Left lung (tissue), 10 donors: ENCODE data around the gene CAMKK1. TPM values are rescaled to one million over a fixed set of nuclear protein-coding genes. Genes with fewer than 3 reads are reported as not detected.

ENCODE experiments used
- ATAC-seq: fragments of 200-7000 bp; cut with Tn5 transposase; one replicate; pipeline ENCODE4 v1.9.1; 2020; ENCODE audit warnings: moderate library complexity
- DNase-seq, 4 donors: peaks; one replicate each; pipeline ENCODE4 v3.0.0-alpha.2; 2013 to 2020
- H3K27ac ChIP-seq, 2 donors: fragments of 200-600 bp; sonication (generic) in 1 of 2; one replicate each; pipeline versions ENCODE4 v1.5.0 to v1.8.0; 2020 to 2021
- H3K27me3 ChIP-seq, 2 donors: fragments of 200-600 bp; sonication (generic) in 1 of 2; one replicate each; pipeline versions ENCODE4 v1.5.0 to v1.8.0; 2020 to 2021
- H3K36me3 ChIP-seq, 2 donors: fragments of 200-600 bp; sonication (generic) in 1 of 2; one replicate each; pipeline versions ENCODE4 v1.5.0 to v1.8.0; 2020 to 2021
- H3K4me1 ChIP-seq, 2 donors: fragments of 200-600 bp; one replicate each; pipeline ENCODE4 v1.8.0; 2021
- H3K4me3 ChIP-seq, 2 donors: fragments of 200-600 bp; sonication (generic) in 1 of 2; one replicate each; pipeline versions ENCODE4 v1.5.0 to v1.8.0; 2020 to 2021; ENCODE audit warnings: mild to moderate bottlenecking in 1 of 2
- H3K9me3 ChIP-seq, 2 donors: fragments of 200-600 bp; sonication (generic) in 1 of 2; one replicate each; pipeline versions ENCODE4 v1.5.0 to v1.8.0; 2020 to 2021
- CTCF ChIP-seq, 2 donors: fragments of 200-600 bp; sonication (generic) in 1 of 2; IDR thresholded peaks; one replicate each; pipeline versions ENCODE4 v1.5.0 to v1.8.0; 2021; ENCODE audit warnings: antibody characterized with exemption in 2 of 2
- intact Hi-C, 2 donors: fragments of 100-400 bp; cut with DNase I; formaldehyde crosslinking; loops; one replicate each; pipeline versions ENCODE4 v1.11.2 to v1.14.2; 2022
- polyA plus RNA-seq, 6 donors: library from polyadenylated mRNA; unstranded; fragments of 120-200 nt; gene quantifications; one replicate each; pipeline ENCODE4 v1.2.1, GENCODE V29; 2013; ENCODE audit not compliant: insufficient read length in 6 of 6
- total RNA-seq, 2 donors: library from RNA; stranded (reverse); fragmentation: NEBNext Ultra II Directional; extraction: Animal tissue kit (Norgen Biotek cat#: 25700); gene quantifications; one replicate each; pipeline ENCODE4 v1.2.1, GENCODE V29; 2021
- donor health status: DM: no; HTN: yes; CAD: no.
- donor health status: DM: no; HTN: no; CAD: no.

CAMKK1 gene
- total and polyA plus RNA-seq, 8 donors, result 2.7 to 13.4 (median 3.9) TPM

GRCh38 chr17:3917391-3917931, 24.6 kb upstream of the CAMKK1 start:
- peak in 2 of 4 donors; percentile 80 to 86 for DNase-seq
- no peak for TF ChIP-seq CTCF (IDR thresholded peaks at IDR 0.05)
- Histone ChIP-seq H3K36me3 (no peaks in the 10 kb centered on the region), H3K4me1 (peaks cover 9 to 46% of the 10 kb centered on the region in 2 donors), H3K4me3 (peak overlapping the region in 1 of 2 donors; percentile 37), H3K27ac (peak overlapping the region; percentile 39 to 91), H3K9me3 (no peaks in the 10 kb centered on the region), H3K27me3 (no peaks in the 10 kb centered on the region)
- no peak for ATAC-seq
- intact Hi-C loops, result loop anchor here in 1 of 2 donors (10.0 kb wide), 1 partner anchor 87 kb away; no protein-coding TSS in a partner anchor

- Histone ChIP-seq H3K4me1 (peaks cover 9 to 53% of the 10 kb centered on the region in 2 donors), H3K27me3 (no peaks in the 10 kb centered on the region), H3K4me3 (peak overlapping the region in 1 of 2 donors; percentile 37), H3K27ac (peak overlapping the region; percentile 39 to 91), H3K36me3 (no peaks in the 10 kb centered on the region), H3K9me3 (no peaks in the 10 kb centered on the region)
- no peak for DNase-seq
- peak; percentile 2 for ATAC-seq
- intact Hi-C loops, result loop anchor here in 1 of 2 donors (10.0 kb wide), 1 partner anchor 88 kb away; no protein-coding TSS in a partner anchor
- no peak for TF ChIP-seq CTCF (IDR thresholded peaks at IDR 0.05)
These were observed 24.0 kb upstream of the CAMKK1 start for GRCh38 chr17:3916825-3917224.

- peak within 1 kb of the TSS; percentile 39 to 91 for H3K27ac ChIP-seq
- H3K36me3 ChIP-seq, result no peaks in the 10 kb centered on the region
- DNase-seq, result peak in 2 of 4 donors; percentile 68 to 86
- intact Hi-C loops, result loop anchor here in 1 of 2 donors (10.0 kb wide), 1 partner anchor 89 kb away; no protein-coding TSS in a partner anchor
- peak within 1 kb of the TSS in 1 of 2 donors; percentile 37 for H3K4me3 ChIP-seq
- H3K27me3 ChIP-seq, result no peaks in the 10 kb centered on the region
- H3K9me3 ChIP-seq, result no peaks in the 10 kb centered on the region
- peaks cover 9 to 58% of the 10 kb centered on the region in 2 donors for H3K4me1 ChIP-seq
- peak; percentile 38 for ATAC-seq
- TF ChIP-seq CTCF (IDR thresholded peaks at IDR 0.05), result no peak
These were observed 23.3 kb upstream of the CAMKK1 start, which contains the start of gene P2RX1 for GRCh38 chr17:3915995-3916696. Gene P2RX1, minus strand, starts transcription at chr17:3916465. Its CDS starts 240 bp downstream, at chr17:3916225.

- no peak for ATAC-seq
- intact Hi-C loops, result loop anchor here in 1 of 2 donors (10.0 kb wide), 1 partner anchor 89 kb away; no protein-coding TSS in a partner anchor
- peak overlapping the region in 1 of 2 donors; percentile 91 for H3K27ac ChIP-seq
These were observed 22.7 kb upstream of the CAMKK1 start for GRCh38 chr17:3915581-3915994.

More at GRCh38 chr17:3915581-3915994, 22.7 kb upstream of the CAMKK1 start:
- no peak for TF ChIP-seq CTCF (IDR thresholded peaks at IDR 0.05)
- no peak for DNase-seq
- no peaks in the 10 kb centered on the region for H3K27me3 ChIP-seq
- H3K4me3 ChIP-seq, result peak overlapping the region in 1 of 2 donors; percentile 37
- no peaks in the 10 kb centered on the region for H3K36me3 ChIP-seq
- no peaks in the 10 kb centered on the region for H3K9me3 ChIP-seq
- H3K4me1 ChIP-seq, result peaks cover 9 to 62% of the 10 kb centered on the region in 2 donors
